ENCODE data around the gene PTPRJ. TPM values are rescaled to one million over a fixed set of nuclear protein-coding genes. Genes with fewer than 3 reads are reported as not detected.

Gene PTPRJ
- polyA plus RNA-seq: 0.31 and 1.9 TPM in 2 replicates

GRCh38 chr11:47980088-47980906 lies at the start of gene PTPRJ:
PTPRJ (plus strand) TSS chr11:47980559; CDS start chr11:47980913, 354 bp downstream.

GRCh38 chr11:48216510-48216909 lies 236.2 kb downstream of the PTPRJ start, which contains the start of gene OR4B1:
OR4B1 (plus strand) TSS chr11:48216810; CDS start chr11:48216810, 0 bp downstream.

Other genes with a start within 250 kb of the PTPRJ start
- gene FNBP4, start 213.2 kb upstream of the PTPRJ start, polyA plus RNA-seq: 13.8 and 15.5 TPM in 2 replicates
- gene NUP160, start 132.2 kb upstream of the PTPRJ start, polyA plus RNA-seq: 5.9 and 9.4 TPM in 2 replicates
- not detected in 2 replicates for gene OR4B1, start 236.3 kb downstream of the PTPRJ start, polyA plus RNA-seq